Stimulated activated CD8-positive, alpha-beta memory T cell treated with anti-CD3 and anti-CD28 coated beads, Interleukin-15, amount 100 ng/mL, for 24 hours (primary cell): ENCODE results near the gene CEMP1.

Experiments
- DNase-seq: peaks from one replicate; pipeline ENCODE4 v3.0.0-alpha.2; 2020; ENCODE audit warnings: low read depth

CEMP1 gene

DNA sequence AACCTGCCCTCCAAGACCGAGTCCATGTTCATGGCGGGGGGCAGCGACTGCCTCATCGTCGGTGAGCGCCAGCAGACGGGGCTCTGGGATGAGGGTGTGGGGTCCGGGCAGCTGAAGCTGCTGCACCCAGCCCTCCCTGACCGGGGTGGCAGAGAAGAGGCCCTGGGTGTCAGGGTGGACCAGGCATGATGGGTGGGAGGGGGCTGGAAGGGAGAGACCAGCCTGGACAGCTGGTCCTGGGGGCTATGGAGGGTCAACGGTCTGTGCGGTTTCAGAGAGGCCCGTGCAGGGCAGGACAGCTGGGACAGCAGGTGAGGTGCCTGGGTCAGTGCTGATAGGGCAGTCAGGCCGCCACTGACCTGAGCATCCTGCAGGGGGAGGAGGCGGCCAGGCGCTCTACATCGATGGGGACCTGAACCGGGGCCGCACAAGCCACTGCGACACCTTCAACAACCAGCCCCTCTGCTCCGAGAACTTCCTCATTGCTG, 30.7 kb downstream of the CEMP1 start:
- DNase-seq, result no peak

DNA sequence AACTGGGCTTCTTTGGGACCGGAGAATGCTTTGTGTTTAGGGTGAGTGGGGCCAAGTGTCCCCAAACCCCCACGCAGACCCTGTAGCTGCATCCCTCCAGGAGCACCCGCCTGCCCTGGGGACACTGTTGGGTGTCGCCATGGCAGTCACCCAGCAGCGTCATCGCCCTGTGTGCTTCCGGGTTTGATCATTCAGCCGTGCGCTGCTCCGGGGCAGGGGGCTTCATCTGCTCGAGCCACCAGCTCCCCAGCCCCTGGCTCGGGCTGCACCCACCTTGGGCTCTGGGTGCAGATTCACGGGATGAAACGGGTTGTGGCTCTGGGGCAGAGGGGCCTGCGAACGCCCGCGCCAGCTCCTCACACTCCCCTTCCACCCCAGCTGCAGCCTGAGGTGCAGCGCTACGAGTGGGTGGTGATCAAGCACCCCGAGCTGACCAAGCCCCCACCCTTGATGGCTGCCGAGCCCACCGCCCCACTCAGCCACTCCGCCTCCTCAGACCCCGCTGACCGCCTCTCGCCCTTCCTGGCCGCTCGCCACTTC, 31.2 kb downstream of the CEMP1 start:
- no peak for DNase-seq

DNA sequence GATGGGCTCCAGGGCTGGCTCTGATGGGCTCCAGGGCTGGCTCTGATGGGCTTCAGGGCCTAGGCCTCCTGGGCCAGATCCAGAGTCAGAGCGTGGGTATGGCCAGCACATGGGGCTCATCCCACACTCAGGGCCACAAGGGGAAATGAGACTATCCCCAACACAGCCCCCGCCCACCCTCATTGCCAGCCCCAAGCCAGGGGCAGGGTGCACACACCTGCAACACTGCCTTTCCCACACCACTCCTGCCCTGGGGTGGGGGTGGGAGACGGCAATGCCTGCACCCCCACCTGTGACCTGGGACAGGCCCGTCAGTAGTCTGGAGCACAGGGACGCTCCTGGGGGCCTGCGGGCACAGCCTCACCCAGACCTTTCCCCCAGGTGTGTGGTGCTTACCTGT, 31.8 kb downstream of the CEMP1 start:
- no peak for DNase-seq

DNA sequence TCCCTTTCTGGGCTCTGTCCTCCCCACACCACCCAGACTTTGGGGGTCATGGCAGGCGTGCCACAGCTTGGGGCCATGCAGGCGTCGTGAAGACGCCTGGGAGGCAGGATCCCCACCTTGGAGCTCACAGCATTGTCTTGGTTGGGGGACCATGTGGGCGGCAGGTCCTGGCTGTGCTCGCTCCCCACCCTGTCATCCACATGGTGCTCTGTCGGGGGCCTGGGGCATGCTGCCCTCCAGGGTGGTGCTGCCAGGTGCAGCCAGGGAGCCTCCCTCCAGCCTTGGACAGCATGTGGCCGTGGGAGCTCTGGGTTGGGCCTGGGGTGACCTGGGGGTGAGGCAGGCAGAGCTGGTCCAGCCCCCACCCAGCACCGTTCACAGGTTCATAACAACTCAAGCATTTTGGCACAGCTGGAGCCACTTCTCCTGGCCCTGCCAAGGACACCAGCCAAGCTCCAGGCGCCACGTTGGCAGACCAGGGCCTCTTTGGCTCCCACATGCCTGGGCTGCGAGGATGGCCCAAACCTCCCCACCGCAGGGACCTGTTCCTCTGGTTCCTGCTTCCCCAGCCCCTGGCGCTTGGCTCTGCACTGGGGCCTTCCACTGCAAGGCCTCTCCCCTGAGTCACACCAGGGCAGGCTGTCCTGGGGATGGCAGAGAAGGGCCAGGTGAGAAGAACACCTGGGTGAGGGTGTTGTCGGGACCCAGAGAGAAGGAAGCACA, 32.5 kb downstream of the CEMP1 start:
- DNase-seq, result no peak

DNA sequence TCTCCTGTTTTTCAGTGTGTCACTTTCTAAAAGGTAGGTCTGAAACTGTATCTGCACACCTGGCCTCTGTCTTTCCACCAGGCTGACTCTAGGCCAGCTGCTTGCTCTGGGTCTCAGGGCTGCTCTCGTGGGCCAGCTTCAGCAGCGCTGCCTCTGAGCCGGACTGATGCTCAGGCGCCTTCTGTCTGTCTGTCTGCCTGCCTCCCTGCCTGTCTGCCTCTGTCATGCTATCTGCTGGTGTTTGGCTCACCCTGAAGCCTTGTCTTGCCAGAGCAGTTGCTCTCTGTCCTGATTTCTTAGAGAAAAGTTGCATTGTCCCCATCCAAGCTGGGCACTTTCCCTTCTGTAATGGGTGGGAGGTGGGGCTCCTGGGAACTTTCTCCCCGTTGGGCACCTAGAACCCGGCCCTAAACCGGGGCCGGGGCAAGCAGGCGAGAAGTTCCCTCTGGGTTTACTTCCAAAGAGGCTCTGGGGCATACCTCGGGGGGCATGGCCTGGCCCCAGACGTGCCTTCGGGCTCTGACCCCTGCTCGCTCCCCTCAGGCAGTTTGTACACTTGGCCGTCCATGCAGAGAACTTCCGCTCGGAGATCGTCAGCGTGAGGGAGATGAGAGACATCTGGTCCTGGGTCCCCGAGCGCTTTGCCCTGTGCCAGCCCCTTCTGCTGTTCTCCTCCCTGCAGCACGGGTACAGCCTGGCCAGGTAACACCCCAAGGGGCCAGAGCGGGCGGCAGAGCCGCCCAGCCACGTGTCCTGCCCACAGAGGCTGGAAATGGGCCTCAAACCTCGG, 33.3 kb downstream of the CEMP1 start:
- no peak for DNase-seq

DNA sequence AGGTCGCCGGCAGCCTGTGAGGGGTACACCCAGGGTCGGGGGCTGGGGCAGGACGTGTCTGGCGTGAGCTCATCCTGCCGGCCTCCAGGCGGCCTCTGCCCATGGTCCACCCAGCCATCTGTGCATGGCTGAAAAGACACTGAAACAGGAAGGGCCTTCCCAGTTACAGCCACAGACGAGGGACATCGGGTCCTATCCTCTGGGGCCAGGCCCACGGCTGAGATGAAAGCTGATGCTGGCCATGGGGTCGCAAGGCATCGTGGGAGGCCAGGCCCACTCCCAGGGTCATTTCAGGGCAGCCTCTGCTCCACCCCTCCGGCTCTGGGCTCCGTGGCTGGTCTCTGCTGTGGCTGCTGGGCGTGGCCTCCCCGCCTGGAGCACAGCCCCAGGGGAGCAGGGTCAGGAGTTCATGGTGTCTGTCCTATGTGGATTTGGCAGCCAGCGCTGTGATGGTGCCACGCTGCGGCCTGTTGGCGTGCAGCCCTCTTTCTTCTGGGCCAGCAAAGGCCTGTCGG, 34.0 kb downstream of the CEMP1 start:
- no peak for DNase-seq

DNA sequence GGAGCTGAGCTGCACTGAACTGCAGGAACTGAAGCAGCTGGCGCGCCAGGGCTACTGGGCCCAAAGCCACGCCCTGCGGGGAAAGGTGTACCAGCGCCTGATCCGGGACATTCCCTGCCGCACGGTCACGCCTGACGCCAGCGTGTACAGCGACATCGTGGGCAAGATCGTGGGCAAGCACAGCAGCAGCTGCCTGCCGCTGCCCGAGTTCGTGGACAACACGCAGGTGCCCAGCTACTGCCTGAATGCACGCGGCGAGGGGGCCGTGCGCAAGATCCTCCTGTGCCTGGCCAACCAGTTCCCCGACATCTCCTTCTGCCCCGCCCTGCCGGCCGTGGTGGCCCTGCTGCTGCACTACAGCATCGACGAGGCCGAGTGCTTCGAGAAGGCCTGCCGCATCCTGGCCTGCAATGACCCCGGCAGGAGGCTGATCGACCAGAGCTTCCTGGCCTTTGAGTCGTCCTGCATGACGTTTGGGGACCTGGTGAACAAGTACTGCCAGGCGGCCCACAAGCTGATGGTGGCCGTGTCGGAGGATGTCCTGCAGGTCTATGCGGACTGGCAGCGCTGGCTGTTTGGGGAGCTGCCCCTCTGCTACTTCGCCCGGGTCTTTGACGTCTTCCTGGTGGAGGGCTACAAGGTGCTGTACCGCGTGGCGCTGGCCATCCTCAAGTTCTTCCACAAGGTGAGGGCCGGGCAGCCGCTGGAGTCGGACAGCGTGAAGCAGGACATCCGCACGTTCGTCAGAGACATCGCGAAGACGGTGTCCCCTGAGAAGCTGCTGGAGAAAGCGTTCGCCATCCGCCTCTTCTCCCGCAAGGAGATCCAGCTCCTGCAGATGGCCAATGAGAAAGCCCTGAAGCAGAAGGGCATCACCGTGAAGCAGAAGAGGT, 34.7 kb downstream of the CEMP1 start:
- no peak for DNase-seq

DNA sequence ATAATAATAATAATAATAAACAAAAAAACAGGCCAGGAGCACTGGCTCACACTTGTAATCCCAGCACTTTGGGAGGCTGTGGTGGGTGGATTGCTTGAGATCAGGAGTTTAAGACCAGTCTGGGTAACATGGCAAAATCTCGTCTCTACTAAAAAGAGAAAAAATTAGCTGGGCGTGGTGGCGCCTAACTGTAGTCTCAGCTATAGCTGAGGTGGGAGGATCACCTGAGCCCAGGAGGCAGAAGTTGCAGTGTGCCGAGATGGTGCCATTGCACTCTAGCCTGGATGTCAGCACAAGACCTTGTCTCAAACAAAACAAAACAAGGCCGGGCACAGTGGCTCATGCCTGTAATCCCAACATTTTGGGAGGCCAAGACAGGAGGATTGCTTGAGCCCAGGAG, 36.2 kb downstream of the CEMP1 start:
- no peak for DNase-seq

DNA sequence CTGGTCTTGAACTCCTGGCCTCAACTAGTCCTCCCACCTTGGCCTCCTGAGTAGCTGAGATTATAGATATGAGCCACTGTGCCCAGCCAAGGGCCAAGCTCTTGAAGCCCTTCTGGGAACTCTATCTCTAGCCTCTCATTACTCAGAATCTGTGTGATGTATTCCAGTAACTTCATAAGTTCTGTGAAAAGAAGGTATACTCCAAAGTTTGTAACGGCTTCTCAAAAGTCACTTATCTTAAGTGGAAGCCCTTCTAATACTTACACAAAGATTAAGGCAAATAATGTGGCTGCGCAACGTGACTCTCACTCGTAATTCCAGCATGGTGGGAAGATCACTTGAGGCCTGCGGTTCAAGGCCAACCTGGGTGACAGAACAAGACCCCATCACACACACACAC, 36.6 kb downstream of the CEMP1 start:
- no peak for DNase-seq

DNA sequence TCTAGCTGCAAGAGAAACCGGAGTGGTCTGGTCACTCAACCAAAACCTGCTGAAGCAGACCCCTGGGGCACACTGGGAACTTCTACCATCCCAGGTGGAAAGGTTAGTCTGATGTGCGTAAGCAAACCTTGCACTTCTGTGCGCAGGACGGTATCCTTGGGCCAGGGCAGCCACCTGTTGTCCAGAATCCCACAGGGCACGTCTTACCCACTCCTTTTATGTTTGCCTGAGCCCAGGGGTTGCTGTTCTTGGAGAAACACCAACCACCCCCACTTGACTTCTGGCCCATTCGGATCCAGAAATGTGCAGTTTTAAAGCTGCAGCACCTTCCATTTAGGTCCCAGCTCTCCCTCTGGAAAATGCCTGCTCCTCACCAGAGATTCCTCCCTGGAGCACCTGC, 37.6 kb downstream of the CEMP1 start:
- no peak for DNase-seq

DNA sequence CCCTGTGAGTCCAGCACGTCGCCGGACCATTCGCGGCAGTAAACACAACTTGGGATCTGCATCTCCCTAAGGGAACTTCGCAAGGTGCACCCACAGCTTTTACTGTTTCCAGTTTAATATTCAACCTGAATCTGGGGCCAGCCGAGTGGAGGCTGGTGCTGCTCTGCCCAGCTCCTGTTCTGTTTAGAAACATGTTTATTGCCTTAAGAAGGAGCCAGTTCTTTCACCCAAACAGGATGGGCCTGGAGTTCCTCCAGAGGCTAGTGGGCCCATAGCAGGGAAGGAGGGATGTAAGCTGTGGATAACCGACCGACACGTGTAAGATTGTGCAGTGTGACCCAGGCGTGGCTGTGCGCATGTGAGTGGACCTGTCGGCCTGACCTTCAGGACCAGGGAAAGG, 38.9 kb downstream of the CEMP1 start:
- DNase-seq, result no peak

DNA sequence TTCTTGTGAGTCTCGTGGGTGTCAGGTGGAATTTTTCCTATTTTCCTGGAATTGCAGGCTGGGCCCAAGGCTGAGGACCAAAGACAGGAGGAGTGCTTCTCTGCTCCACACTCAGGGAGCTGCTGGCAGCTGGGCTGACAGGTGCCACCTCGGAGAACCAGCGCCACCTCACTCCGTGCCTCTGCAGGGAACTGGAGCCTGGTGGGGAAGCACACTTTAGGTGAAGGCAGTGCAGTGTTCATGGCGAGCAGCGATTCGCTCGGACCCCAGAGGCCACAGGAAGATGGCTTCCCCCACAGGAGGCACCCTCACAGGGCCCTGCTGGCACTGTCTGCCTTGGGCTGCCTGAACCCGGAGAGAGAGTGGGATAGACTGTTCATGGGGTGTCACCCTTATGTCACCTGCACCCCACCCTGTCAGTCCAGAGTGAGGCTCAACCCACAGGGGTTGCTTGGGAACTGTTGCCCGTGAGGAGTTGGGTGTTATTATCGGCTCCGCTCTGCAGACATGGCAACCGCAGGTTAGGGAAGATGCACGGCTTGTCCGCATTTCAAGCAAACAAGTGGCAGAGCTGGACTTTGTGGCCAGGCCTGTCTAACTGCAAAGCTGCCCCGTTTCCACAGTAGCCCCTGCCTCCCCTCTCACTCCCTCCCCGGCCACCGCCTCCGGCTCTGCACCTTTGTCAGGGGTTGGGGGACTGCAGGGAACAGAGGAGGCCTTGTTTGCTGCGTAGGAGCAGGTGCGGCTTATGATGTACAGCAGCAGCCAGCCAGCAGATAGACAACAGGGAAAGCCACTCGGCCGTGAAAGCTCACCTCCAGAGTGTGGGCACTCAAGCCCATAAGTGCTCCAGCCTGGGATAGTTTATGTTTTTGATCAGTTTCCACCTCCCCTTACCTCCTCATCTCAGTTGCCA, 40.8 kb downstream of the CEMP1 start:
- no peak for DNase-seq

DNA sequence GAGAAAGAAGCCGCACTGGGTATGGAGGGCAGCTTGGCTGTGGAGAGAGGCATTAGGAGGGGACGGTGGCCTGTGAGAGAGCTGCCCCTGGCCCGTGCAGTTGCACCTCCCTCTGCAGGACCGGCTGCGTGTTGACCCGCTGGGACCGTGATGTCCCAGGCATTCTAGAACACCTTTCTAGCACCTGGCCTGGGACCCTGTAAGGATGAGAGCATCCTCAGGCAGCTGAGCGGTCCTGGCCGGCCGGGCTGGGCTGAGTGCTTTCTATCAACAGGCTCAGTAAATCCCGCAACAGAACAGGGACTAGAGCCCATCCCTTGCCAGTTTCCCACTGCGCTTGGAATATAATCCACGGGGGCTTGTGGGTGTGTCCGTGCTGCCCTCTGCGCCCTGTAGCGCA, 41.6 kb downstream of the CEMP1 start:
- DNase-seq, result no peak

DNA sequence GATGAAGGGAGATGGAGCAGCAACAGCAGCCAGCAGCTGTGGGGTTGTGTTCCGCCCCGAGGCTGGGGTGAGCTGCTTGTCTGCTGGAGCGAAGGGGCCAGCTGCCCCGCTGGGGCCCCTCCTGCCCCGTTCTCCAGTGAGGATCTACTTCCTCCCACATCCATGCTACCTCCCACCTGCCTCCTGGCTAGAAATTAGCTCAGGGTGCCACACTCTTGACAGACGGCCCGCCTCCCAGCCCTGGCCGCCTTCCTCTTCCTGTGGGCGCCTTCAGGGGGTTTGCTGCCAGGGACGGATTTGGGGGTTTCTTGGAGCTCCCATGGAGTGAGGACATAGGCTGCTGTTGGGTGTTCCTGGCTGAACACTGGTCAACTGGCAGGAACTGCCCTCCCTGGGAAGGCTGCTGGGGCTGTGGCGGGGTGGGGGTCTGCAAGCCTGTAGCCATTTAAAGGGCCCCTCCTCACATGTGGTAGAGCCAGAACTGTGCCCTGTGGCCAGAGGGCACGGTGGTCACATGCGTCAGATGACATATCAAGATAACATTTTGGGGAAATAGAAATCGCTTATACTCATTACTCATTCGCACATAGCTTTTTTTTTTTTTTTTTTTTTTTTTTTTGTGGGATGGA, 43.2 kb downstream of the CEMP1 start:
- no peak for DNase-seq

DNA sequence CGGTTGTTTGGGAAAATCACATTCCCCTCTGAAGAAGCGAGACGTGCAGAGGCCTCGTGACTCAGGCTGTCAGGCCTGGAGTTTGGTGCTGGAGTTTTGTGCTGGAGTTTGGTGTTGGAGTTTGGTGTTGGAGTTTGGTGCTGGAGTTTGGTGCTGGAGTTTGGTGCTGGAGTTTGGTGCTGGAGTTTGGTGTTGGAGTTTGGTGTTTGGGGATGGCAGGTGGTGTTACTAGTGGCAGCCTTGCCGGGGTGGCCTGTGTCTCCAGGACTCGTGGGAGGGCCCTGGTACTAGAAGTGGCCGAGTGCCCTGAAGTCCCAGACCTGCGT, 43.7 kb downstream of the CEMP1 start:
- DNase-seq, result no peak

DNA sequence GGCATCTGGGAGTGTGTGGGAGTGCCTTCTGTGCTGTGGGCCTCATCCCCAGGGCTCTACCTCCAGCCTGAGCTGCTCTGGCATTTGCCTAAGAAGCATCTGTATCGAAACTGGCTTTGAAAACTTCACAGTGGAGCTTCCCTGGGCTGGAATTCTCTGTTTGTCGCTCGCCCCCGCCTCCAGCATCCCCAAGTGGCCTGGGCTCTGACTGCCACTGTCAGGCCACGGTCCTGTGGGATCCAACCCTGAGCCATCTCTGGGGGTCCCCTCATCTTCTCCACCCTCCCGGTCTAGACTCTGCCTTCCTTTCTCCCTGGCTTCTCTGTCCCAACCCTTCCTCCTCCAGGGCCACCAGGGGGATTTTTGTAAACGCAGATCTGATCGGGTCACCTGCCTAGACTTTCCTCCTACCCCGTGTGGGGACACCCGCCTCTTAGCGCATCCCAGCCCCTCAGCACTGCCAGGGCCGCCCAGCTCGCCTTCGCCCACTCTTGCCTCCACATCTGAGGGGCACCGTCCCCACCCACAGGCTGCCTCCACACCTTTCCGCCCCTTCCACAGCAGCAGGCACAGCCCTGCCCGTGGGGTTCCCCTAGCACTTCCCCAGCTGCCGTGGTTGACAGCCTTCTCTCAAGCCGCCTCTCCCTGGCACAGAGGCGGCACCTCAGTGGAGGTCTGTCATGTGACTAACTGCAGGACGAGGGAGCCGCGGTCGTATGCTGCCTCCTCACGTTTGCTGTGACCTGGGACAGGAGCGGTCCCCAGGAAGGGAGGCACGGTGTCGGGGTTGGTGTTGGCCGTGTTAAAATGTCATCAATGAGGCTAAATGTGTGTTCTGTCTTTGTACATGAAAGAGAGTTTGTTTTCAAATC, 44.3 kb downstream of the CEMP1 start:
- DNase-seq, result no peak

DNA sequence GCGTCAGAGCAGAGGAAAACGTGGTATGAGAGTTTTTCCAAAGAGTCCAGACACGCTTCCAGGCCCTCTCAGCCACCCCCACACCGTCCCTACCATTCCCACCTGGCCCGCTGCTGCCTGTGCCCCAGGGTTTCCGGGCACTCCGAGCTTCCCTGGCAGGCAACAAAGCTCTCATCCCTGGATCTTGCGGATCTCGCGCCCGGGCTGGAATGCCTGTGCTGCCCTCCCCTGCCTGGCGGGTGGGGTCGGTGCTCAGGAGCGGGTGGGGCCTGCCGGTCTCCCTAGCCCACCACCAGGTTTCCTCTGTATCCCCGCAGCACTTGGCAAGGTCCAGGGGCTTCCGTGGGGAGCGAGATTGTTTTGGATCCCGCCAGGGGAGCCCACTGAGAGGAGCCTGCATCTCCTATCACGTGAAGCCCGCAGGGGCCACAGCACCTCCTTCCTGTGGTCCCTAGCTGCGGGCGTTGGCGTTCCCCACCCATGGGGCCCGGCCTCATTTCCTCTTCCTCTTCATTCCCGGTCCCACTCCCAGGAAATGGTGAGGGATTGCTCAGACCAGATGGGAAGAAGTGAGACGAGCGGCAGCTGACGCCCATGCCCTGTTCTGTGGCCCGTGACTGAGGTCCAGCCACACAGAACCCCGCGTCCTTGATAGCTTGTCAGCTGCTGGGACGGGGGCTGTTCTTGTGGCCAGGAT, 45.2 kb downstream of the CEMP1 start:
- no peak for DNase-seq

DNA sequence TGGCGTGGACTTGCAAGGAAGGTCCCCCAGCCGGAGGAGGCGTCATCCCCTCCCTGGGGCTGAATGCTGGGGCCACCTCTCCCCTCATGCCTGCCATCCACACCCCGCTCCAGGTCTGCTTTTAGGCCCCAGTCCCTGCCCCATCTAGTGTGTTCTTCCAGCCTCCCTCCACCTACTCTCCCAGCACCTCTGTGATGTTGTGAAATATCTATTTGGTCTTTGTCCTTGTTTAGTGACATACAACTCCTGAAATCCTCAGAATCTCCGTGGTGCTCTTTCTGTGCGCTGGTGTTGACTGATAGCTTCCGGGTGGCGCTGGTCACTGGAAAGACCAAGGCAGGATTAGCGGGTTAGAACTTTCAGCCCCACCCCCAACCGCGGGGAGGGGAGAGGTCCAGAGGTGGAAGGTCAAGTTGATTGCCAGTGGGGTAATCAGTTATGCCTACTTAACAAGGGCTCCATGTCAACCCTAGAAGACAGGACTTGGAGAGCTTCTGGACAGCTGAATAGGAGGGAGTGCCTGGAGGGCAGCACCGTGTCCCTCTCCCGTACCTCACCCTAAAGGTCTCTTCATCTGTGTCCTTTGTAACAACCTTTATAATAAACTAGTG, 46.2 kb downstream of the CEMP1 start:
- DNase-seq, result no peak
